ENCODE data around the gene ESR2.
"Not testable (repeated sequence)": the region's sequence is repeated elsewhere in the genome, so short reads cannot be mapped to it uniquely, and the experiment has no call there.

Gene ESR2

DNA sequence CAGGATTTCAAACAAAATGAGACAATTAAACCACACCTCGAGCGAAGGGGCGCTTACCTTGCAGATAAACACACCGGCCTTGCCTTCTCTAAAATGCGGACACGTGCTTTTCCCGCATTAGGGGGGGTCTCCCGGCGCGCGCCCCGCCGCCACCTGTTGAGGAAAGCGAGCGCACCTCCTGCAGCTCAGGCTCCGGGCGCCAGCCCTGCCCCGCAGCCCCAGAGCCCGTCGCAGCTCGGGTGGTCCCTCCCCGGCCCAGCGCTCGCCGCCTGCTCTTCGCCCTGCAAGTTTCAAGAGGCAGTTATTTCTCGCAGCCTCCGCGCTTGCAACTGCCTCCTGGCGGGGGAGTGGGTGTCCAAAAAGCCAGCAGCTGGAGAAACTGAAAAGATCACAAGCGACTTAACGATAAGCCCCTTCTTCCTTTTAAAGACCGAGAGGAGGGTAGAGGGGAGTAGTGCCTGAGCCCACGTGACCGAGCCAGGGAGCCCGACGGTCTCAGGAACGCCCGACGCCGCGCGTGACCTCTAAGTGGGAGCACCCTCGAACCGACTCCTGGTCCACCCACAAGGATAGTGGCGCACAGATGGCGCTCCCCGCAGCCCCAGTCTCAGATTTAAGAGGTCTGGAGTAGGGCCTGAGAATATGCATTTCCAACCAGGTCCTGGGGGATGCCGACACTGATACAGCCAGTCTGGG, at the start of gene ESR2:
ESR2 (minus strand) TSS at position 396 of the 696 bp plus-strand sequence. CDS start 11,386 bp downstream, outside the sequence.
- peak; percentile 64 for DNase-seq (ENCODE audit: low read depth, low spot score)

GRCh38 chr14:64340560-64341196, 46.5 kb upstream of the ESR2 start:
- no peak for DNase-seq (ENCODE audit: low read depth, low spot score)

DNA sequence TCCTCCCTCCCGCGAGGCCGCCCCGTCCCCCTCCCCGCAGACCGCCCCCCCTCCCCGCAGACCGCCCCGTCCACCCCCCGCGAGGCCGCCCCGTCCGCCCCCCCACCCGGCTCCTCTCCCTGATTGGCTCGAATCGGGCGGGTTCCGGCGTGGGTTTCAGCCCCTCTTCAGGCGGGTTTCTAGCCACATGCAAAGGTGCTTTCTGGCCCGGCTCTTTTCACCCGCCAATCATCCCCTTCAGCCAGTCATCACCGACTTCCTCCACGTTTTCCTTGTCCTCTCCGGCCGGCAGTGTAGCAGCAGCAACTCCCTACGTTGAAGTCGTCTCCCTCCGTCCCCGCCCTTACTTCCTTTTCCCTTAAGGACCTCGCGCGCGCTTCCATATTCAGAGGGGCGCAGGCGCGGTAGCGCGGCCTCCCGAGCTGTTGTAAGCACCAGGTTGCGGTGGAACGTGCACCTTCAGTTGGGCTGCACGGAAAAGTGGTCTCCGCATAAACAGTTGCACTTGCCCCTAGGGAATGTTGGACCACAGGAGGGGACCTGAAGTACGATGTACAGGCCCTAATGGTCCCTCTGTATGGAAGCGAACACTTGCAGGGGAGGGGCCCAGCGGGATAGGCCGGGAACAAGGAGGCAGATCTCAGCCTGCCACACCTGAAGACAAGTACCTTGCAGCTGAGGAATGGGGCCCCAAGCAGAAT, 44.6 kb upstream of the ESR2 start:
- DNase-seq (ENCODE audit: low read depth, low spot score): peak; percentile 98

GRCh38 chr14:64337888-64338615, 43.9 kb upstream of the ESR2 start:
- peak; percentile 71 for DNase-seq (ENCODE audit: low read depth, low spot score)

DNA sequence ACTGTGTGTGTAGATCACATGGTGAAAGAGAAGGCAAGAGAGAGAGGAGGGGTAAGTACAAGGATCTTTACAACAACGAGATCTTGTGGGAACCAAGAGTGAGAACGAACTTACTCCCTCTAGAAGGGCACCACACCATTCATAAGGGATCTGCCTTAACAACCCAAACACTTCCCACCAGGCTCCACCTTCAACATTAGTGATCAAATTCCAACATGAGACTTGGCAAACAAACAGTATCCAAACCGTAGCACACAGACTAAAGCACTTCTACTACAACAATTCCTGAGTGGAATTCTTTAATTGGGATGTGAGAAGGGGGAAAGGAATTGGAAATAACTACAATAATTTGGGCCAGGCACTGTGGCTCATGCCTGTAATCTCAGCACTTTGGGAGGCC, 35.0 kb upstream of the ESR2 start:
- no peak for DNase-seq (ENCODE audit: low read depth, low spot score)

GRCh38 chr14:64326502-64326901, 32.3 kb upstream of the ESR2 start:
- DNase-seq (ENCODE audit: low read depth, low spot score): no peak

DNA sequence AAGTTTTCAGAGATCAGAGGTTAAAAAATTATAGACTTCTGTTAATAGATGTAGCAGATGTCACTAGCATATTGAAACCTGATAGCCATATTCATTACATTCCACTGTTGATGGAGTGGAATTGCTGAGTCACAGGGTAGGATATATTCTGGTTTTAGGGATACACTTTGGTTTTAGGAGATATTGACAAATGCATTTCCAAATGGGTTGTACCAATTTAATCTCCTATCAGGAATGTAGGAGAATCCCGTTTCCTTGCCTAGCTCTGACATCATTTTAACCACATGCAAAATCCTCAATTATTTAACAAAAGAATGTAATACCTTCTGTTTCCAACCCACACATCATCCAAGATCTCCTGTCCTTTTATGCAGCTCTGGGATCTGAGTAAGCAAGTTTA, 30.7 kb upstream of the ESR2 start:
- DNase-seq (ENCODE audit: low read depth, low spot score): peak; percentile 38

GRCh38 chr14:64324461-64324860, 30.3 kb upstream of the ESR2 start:
- no peak for DNase-seq (ENCODE audit: low read depth, low spot score)

DNA sequence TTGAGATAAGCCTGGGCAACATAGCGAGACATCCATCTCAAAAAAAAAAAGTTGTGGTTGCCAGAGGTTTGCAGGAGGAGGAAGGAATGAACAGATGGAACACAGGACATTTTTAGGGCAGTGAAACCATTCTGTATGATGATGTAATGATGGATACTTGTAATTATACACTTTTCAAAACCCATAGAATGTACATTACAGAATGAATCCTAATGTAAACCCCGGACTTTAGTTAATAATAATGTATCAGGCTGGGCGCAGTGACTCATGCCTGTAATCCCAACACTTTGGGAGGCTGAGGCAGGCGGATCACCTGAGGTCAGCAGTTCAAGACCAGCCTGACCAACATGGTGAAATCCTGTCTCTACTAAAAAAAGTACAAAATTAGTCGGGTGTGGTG, 26.2 kb upstream of the ESR2 start:
- DNase-seq (ENCODE audit: low read depth, low spot score): not testable (repeated sequence)

DNA sequence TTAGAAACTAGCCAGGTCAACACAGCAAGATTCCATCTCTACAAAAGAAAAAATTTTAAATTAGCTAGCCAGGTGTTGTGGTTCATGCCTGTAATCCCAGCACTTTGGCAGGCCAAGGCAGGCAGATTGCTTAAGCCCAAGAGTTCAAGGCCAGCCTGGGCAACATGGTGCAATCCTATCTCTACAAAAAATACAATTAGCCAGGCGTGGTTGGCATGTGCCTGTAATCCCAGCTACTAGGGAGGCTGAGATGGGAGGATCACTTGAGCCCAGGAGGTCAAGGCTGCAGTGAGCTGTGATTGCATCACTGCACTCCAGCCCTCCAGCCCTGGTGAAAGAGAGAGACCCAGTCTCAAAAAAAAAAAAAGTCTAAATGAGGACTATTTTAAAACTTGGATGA, 24.5 kb upstream of the ESR2 start:
- DNase-seq (ENCODE audit: low read depth, low spot score): not testable (repeated sequence)

- DNase-seq (ENCODE audit: low read depth, low spot score): peak; percentile 73
Measured at GRCh38 chr14:64303471-64303917, 9.3 kb upstream of the ESR2 start.

GRCh38 chr14:64298773-64299172, 4.6 kb upstream of the ESR2 start:
- no peak for DNase-seq (ENCODE audit: low read depth, low spot score)

GRCh38 chr14:64296561-64296960, 2.4 kb upstream of the ESR2 start:
- DNase-seq (ENCODE audit: low read depth, low spot score): peak; percentile 76

GRCh38 chr14:64294672-64295413, 672 bp upstream of the ESR2 start:
- peak; percentile 76 for DNase-seq (ENCODE audit: low read depth, low spot score)

DNA sequence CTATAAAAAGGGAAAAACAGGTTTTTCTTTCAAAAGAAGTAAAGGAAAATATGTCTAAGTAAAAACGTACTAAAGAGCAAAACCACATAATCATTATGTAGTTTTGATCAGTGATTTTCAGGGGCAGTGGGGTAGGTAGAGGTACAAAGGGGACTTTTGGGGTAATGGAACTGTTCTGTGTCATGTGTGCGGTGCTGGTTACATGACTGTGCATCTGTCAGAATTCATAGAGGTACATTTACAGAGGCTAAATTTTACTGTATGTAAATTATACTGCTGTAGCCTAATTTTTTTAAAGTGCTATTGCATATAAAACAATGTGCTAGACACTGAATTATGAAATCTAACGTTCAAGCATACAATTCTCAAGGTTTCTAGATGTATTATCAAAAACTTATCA, 2.0 kb downstream of the ESR2 start:
- no peak for DNase-seq (ENCODE audit: low read depth, low spot score)

DNA sequence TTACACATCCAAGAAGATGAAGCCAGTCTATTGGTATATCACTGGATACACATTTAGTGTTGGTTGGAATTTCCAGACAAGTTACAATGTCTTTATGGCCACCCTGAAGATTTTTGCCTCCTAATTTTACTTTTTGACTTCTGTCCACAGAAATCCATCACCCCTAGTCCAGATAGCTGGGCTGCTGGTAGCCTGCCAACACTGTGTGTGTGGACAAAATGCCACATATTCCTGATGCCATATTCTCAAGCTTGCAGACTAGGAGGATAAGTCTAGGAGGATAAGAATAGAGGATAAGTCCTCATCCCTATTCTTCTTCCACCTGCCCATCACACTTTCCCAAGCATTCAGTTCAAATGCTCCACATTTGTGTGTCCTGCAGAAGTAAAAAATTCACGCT, 4.6 kb downstream of the ESR2 start:
- DNase-seq (ENCODE audit: low read depth, low spot score): peak; percentile 37

GRCh38 chr14:64281805-64282204, 12.4 kb downstream of the ESR2 start:
- DNase-seq (ENCODE audit: low read depth, low spot score): no peak

GRCh38 chr14:64279704-64280668, 14.2 kb downstream of the ESR2 start:
- no peak for DNase-seq (ENCODE audit: low read depth, low spot score)

DNA sequence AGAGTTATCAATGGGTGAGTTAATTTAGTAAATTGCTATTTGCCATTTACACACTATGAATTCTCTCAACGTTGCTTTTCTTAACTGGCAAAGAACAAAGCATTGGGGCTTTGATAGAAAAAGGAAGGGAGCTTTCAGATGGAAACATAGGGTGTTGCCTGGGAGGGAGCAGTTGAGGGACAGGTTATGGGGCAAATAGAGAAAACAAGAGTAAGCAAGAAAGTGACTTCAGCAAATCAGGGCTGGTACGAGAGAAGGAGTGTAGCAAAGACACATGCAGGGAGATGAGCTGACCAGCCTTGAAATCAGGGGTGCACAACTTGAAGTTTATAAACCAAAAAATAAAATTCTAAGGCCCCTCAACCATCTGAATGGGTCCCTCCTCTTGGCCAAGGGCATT, 15.7 kb downstream of the ESR2 start:
- DNase-seq (ENCODE audit: low read depth, low spot score): no peak

DNA sequence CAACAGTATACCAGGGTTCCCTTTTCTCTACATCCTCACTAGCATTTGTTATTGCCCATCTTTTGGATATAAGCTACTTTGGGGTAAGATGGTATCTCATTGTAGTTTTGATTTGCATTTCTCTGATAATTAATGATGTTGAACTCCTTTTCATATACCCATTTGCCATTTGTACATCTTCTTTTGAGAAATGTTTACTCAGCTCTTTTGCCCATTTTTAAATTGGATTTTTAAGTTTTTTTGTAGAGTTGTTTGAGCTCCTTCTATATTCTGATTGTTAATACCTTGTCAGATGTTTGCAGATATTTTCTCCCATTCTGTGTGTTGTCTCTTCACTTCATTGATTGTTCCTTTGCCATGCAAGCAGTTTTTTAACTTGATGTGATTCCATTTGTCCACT, 22.2 kb downstream of the ESR2 start:
- no peak for DNase-seq (ENCODE audit: low read depth, low spot score)

Measured in astrocyte of the hippocampus (primary cell).